ENCODE results near the gene NEDD4.
"Not testable (repeated sequence)": the region's sequence is repeated elsewhere in the genome, so short reads cannot be mapped to it uniquely, and the experiment has no call there.

NEDD4 gene

GRCh38 chr15:55993111-55993803 lies at the start of gene NEDD4:
TSS of gene NEDD4 (minus strand) at chr15:55993612. CDS start at chr15:55993555, 57 bp downstream.
- DNase-seq (ENCODE audit: low spot score): peak; percentile 77

GRCh38 chr15:56042498-56042897 lies 49.1 kb upstream of the NEDD4 start:
- no peak for DNase-seq (ENCODE audit: low spot score)

DNA sequence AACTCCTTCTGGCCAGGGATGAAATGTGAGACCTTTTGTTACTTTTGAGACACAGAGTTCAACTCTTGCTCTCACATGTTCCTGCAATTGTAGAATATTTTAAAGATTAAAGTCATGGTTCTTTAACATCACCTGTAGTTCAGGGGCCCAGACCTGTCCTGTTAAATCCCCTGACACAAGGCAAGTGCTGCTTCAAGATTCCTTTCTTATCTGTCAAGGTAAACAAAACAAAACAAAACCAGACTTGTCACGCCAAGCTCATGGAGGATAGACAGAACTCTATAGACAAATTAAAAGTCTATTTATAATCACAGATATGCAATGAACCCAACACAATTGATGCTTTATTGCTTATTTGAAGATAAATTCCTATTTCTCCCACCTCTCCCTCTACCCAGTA lies 48.6 kb upstream of the NEDD4 start:
- no peak for DNase-seq (ENCODE audit: low spot score)

DNA sequence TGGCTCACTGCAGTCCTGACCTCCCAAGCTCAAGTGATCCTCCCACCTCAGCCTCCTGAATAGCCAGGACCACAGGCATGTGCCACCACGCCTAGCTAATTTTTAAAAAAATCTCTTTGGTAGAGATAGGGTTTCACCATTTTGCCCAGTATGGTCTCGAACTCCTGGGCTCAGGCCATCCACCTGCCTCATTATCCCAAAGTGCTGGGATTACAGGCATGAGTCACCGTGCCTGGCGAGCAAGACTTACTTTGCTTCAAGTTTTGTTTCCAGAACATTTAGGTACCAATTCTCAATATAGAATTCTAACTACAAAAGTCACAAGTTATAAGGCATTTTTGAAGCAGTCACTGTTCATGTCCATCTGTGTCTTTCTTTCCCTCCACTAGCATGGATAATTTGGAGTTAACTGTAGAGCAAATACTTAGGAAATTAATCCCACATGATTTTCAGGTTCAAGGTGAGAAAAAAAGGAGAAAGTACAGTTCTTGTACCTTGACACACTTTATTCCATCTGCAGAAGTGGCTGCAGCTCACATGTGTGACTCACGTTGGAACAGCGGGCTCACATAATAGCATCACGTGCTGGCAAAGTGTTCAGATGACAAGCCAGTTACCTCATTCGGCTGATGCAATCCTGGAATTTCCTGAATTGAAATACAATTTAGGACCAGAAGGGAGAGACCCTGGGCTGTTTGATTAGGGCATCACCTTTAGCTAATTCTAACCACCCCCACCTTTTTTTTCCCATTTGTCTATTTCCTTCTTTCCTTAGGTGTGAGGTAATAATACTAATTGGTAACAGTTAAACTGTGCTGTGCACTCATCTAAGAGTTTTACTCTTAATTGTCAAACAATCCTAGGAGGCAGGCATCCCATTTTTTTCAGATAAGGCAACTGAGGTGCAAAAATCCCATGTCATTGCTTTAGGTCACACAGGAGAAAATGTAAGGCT lies 46.9 kb upstream of the NEDD4 start:
- no peak for DNase-seq (ENCODE audit: low spot score)

DNA sequence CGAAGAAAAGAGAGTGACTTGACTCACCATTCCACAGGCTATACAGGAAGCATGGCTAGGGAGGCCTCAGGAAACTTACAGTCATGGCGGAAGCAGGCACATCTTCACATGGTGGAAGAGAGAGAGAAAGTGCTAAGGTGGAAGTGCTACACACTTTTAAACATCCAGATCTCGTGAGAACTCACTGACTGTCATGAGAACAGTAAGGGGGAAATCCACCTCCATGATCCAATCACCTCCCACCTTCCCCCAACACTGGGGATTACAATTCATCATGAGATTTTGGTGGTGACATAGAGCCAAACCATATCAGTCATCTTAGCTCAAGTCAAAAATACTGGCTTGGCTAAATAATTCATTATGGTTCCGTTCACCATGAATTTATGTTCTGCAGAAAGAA lies 45.3 kb upstream of the NEDD4 start:
- no peak for DNase-seq (ENCODE audit: low spot score)

- DNase-seq (ENCODE audit: low spot score): no peak
Measured at GRCh38 chr15:56038015-56038414, 44.6 kb upstream of the NEDD4 start.

DNA sequence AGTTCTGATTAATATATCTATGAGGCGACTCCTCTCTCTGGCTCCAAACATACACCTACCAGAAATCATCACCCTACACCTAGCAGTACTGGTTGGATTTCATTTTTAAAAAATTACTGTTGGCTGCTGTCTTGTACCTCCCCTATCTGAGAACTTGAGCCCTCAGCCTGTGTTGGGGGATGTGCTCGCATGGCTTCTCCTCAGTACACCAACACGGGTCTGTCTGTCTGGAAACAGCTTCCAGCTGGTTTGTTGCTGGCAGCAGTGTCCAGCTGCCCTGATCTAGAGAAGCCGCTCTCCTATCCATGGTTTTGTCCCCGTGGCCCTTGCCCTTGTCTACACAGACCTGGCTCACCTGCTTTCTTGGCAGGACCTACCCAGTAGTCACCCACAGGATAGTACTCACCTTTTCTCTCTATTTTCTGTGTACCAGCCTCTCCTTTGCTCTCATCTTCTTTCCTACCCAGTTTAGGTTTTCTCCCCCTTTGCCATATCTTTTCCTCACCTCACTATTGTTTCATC lies 43.2 kb upstream of the NEDD4 start:
- DNase-seq (ENCODE audit: low spot score): no peak

GRCh38 chr15:56035166-56035565 lies 41.8 kb upstream of the NEDD4 start:
- DNase-seq (ENCODE audit: low spot score): no peak

DNA sequence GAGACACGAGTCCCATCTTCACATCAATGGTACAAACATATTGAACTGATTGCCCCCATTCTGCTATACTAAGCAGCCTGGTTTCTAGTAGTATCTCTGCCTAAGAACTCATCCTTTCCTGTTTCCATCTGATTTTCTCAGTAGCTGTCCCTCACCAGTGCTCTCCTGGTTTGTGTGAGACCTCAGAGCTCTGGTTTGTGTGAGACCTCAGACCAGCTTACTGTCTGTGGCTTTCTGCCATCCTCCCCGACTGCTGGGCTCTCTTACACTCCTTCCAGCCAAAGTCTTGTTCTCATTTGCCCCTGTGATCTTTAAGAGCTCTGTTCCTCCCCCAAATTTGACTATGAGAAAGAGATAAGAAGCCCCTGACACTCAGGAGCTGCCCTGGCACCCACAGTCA lies 41.1 kb upstream of the NEDD4 start:
- DNase-seq (ENCODE audit: low spot score): no peak

DNA sequence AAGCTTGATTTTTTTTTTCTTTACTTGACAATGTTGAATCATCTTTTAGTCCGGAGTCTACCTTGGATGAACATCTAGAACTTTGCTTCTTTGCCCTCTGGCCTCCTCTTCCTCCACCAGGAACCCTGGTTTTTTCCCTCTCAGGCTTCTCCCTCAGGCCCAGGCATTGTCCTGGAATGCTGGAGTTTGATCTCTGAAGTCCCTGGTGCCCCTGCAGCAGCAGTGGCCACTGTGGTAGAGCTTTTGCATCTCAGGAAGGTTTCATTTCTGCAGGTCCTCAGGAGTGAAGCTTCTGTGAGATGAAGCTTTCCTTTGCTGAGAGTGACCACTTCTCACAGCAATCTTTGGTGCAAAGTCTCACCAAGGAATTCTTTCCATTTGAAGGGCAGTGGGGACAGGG lies 39.0 kb upstream of the NEDD4 start:
- DNase-seq (ENCODE audit: low spot score): no peak

- DNase-seq (ENCODE audit: low spot score): no peak
Measured at GRCh38 chr15:56031836-56032235, 38.4 kb upstream of the NEDD4 start.

- no peak for DNase-seq (ENCODE audit: low spot score)
Measured at GRCh38 chr15:56031402-56031801, 38.0 kb upstream of the NEDD4 start.

DNA sequence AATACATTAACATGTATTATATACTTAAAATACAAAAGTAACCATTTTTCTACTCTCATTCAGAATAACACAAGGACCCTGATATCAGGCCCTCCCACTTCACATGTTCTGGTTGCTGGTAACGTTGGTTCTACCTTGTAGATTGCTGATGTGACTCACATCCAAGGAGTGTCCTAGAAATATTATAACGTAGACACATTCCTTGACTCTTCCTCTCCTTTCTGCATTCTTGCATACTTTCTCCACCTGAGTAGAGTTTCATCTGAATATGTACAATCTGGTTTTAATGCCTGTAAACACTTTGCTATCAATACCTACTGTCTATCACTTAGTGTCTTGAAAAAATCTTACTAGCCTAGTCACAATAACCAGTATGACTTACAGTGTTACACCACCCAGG lies 35.0 kb upstream of the NEDD4 start:
- DNase-seq (ENCODE audit: low spot score): no peak

DNA sequence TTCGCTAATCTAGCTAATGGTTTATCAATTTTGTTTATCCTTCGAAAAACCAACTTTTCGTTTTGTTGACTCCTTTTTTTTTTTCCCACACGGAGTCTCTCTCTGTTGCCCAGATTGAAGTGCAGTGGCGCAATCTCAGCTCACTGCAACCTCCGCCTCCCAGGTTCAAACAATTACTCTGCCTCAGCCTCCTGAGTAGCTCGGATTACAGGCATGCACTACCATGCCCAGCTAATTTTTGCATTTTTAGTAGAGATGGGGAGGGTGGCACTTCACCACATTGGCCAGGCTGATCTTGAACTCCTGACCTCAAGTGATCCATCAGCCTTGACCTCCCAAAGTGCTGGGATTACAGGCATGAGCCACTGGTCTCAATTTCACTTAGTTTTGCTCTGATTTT lies 29.7 kb upstream of the NEDD4 start:
- not testable (repeated sequence) for DNase-seq (ENCODE audit: low spot score)

DNA sequence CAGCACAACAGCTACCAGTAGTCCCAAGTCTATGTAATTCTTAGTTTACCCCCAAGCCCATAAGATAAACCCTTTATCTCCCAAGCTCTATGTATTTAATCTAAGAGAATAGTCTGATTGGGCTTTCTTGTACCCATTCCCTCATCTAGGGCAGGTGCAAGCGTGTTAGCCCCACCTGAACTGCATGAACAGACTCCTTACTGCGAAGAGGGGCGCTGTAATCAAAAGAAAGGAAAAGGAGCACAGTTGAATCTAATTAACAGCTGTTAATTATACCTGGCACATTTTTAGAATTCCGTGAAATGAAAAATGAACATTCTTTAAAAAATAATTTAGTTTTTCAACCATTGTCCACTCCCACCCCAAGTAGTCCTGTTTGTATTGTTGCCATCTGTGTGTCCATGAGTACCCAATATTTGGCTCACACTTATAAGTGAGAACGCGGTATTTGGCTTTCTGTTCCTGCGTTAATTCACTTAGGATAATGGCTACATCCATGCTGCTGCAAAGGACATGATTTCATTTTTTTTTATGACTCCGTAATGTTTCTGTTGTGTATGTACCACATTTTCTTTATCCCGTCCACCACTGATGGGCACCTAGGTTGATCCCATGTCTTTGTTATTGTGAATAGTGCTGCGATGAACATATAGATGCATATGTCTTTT lies 26.5 kb upstream of the NEDD4 start:
- no peak for DNase-seq (ENCODE audit: low spot score)

GRCh38 chr15:56019060-56019793 lies 25.8 kb upstream of the NEDD4 start:
- no peak for DNase-seq (ENCODE audit: low spot score)

- no peak for DNase-seq (ENCODE audit: low spot score)
Measured at GRCh38 chr15:56017920-56018319, 24.5 kb upstream of the NEDD4 start.

- no peak for DNase-seq (ENCODE audit: low spot score)
Measured at GRCh38 chr15:56017511-56017910, 24.1 kb upstream of the NEDD4 start.

DNA sequence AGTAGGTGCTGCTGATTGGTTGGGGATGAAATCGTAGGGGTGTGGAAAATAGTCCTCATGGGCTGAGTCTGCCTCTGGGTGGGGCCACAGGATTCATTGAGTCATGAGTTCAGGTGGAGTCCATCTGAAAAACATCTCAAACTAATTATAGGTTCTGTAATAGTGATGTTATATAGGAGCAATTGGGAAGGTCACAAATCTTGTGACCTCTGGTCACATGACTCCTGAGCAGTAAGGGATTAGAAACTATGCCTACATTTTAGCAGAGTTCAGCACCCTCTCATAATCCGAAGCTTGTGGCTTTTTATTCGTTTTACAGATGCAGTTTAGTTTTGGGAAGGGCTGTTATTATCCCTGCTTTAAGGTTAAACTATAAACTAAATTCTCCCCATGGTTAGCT lies 22.9 kb upstream of the NEDD4 start:
- DNase-seq (ENCODE audit: low spot score): no peak

GRCh38 chr15:56014677-56015076 lies 21.3 kb upstream of the NEDD4 start:
- no peak for DNase-seq (ENCODE audit: low spot score)

GRCh38 chr15:56007053-56007452 lies 13.6 kb upstream of the NEDD4 start:
- DNase-seq (ENCODE audit: low spot score): not testable (repeated sequence)

DNA sequence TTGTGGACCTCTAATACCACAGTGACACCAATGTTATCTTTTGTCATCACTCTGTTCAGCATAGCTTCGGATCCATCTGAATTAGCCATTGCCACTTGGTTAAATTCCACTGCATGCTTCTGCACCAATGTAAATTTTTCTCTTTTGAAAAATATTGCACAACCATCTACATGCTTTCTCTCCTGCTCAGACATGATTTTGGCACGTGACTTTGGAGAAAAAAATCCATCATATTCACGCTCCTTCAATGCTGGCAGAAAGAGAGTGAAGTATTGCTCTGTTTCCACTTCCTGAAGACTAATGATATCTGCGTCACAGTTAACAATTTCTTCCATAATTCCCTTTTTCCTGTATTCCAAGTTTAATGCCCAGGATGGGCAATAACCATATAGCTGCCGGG lies 13.0 kb upstream of the NEDD4 start:
- DNase-seq (ENCODE audit: low spot score): not testable (repeated sequence)

Measured in germinal center (tissue), 1 donor.